Keratinocyte (primary cell): Measurements from ENCODE around the gene ROR1.

Experiments
- CTCF ChIP-seq, 3 experiments: IDR thresholded peaks in 1 of 3; conservative IDR thresholded peaks in 1 of 3; optimal IDR thresholded peaks in 1 of 3; 2 replicates in 2 of 3; 3 replicates in 1 of 3; pipeline versions ENCODE3 to v1.5.1; 2011; ENCODE audit warnings: low read length in 3 of 3, mild to moderate bottlenecking in 3 of 3, moderate library complexity in 2 of 3, control low read depth in 1 of 3, inconsistent platforms in 1 of 3; ENCODE audit not compliant: insufficient read depth in 2 of 3; ENCODE audit errors: extremely low read depth in 1 of 3
- EZH2 ChIP-seq: IDR thresholded peaks from one replicate; pipeline ENCODE4 v1.6.1; 2012; ENCODE audit warnings: inconsistent platforms, mild to moderate bottlenecking, low read length, moderate library complexity

GRCh38 chr1:63902844-63903589 lies 129.2 kb downstream of the ROR1 start:
- TF ChIP-seq CTCF (optimal IDR thresholded peaks at IDR 0.05 in 1 of 3, IDR thresholded peaks at IDR 0.05 in 1 of 3, conservative IDR thresholded peaks at IDR 0.05 in 1 of 3; ENCODE audit: extremely low read depth in 1 of 3, insufficient read depth in 2 of 3, low read length in 3 of 3) = no peak
- no peak for TF ChIP-seq EZH2
